Testis (tissue), 2 donors: ENCODE measurements around the gene CGAS.
"Not testable (repeated sequence)": the region's sequence is repeated elsewhere in the genome, so short reads cannot be mapped to it uniquely, and the experiment has no call there.

Source experiments
- CTCF ChIP-seq, 3 experiments: fragments of 450-650 bp in 2 of 3; fragments of 200-600 bp in 1 of 3; sonication (generic) in 1 of 3; IDR thresholded peaks; one replicate each; pipeline ENCODE4 v1.5.1; 2016 to 2019; ENCODE audit warnings: antibody characterized with exemption in 3 of 3, mild to moderate bottlenecking in 2 of 3, moderate library complexity in 1 of 3
- POLR2A ChIP-seq: fragments of 450-650 bp; IDR thresholded peaks from one replicate; pipeline ENCODE4 v1.6.1; 2017; ENCODE audit warnings: antibody characterized with exemption, mild to moderate bottlenecking, moderate library complexity

GRCh38 chr6:73381531-73381930, 70.6 kb downstream of the CGAS start:
- TF ChIP-seq CTCF (IDR thresholded peaks at IDR 0.05); POLR2A: not testable (repeated sequence)
